Tongue (tissue), 2 donors: ENCODE measurements around the gene SELENOO. TPM values are rescaled to one million over a fixed set of nuclear protein-coding genes. Genes with fewer than 3 reads are reported as not detected.

Experiments used
- DNase-seq: peaks from one replicate; pipeline ENCODE4 v3.0.0-alpha.2; 2015
- total RNA-seq: library from RNA; depleted of rRNA; stranded (reverse); fragments of >200 nt; gene quantifications from one replicate; pipeline ENCODE4 v1.2.3, GENCODE V29; 2014

SELENOO gene
- total RNA-seq, 1 donor from 2014 or later: 15.0 TPM

- no peak for DNase-seq
Observed at GRCh38 chr22:50171319-50171964, 29.4 kb upstream of the SELENOO start.

GRCh38 chr22:50171965-50172421 lies 28.8 kb upstream of the SELENOO start:
- DNase-seq: no peak

- no peak for DNase-seq
Observed at GRCh38 chr22:50173311-50173982, 27.4 kb upstream of the SELENOO start.

GRCh38 chr22:50173983-50174355 lies 26.8 kb upstream of the SELENOO start:
- DNase-seq: no peak

DNA sequence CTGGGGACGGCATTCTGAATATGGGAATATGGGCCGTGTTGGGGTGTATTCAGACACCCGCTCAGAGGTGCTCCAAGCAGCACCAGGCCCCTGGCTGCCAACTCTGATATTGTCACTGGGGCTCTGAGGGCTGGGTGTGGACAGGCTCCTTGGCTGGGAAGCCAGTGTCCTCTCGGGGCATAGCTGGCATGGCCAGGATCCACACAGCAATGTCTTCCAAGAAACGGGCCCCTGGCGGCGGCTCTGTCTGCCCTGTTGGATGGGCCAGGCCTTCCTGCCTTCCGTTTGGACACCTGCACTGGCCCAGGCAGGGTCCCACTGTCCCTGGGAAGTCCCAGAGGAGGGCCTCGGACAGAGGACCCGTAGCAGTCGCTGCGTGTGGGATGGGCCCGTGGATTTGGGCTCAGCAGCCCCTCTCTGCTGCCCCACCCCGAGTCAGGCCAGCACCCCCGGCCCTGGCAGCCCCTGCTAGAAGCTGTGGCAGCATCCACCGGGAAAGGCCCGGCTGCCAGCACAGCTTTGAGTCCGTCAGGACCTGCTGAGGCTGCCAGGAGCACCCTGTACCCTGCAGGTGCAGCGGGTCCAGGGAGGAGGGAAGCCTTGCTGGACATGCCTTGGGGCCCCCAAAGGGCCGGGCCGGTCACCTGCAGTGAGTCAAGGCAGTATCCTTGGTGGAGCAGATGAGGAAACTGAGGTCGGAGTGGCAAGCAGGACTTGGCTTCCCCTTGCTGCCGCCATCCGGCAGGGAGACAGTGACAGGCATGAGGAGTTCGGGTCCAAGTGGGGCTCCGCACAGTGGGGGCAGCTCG lies 26.2 kb upstream of the SELENOO start:
- no peak for DNase-seq

DNA sequence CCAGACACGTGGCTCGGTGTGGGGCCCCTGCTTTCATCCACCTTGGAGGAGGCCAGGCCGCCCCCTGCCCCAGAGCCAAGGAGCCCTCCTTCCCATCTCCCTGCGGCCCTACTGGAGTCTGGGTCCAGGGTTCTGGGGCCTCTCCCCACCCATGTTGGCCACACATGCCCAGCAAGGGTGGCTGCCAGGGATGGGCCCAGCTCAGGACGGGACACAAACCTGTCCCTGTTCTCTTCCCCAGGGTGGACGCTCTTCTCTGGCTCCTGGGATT lies 25.7 kb upstream of the SELENOO start:
- no peak for DNase-seq

- no peak for DNase-seq
Observed at GRCh38 chr22:50175921-50176849, 24.6 kb upstream of the SELENOO start.

GRCh38 chr22:50176850-50177536 lies 23.8 kb upstream of the SELENOO start:
- DNase-seq: no peak

DNA sequence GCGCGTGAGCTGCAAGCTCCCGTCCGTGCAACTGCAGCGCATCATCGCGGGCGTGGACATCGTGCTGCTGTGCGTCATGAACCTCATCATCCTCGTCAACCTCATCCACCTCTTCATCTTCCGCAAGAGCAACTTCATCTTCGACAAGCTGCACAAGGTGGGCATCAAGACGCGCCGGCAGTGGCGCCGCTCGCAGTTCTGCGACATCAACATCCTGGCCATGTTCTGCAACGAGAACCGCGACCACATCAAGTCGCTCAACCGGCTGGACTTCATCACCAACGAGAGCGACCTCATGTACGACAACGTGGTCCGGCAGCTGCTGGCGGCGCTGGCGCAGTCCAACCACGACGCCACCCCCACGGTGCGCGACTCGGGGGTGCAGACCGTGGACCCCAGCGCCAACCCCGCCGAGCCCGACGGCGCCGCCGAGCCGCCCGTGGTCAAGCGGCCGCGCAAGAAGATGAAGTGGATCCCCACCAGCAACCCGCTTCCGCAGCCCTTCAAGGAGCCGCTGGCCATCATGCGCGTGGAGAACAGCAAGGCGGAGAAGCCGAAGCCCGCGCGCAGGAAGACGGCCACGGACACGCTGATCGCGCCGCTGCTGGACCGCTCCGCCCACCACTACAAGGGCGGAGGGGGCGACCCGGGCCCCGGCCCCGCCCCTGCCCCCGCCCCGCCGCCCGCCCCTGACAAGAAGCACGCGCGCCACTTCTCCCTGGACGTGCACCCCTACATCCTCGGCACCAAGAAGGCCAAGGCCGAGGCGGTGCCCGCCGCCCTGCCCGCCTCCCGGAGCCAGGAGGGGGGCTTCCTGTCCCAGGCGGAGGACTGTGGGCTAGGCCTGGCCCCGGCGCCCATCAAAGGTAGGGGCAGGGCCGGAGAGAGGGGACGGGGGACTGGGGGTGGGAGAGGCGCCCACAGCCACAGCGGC lies 23.0 kb upstream of the SELENOO start:
- no peak for DNase-seq

- DNase-seq: no peak
Observed at GRCh38 chr22:50178471-50178864, 22.3 kb upstream of the SELENOO start.

DNA sequence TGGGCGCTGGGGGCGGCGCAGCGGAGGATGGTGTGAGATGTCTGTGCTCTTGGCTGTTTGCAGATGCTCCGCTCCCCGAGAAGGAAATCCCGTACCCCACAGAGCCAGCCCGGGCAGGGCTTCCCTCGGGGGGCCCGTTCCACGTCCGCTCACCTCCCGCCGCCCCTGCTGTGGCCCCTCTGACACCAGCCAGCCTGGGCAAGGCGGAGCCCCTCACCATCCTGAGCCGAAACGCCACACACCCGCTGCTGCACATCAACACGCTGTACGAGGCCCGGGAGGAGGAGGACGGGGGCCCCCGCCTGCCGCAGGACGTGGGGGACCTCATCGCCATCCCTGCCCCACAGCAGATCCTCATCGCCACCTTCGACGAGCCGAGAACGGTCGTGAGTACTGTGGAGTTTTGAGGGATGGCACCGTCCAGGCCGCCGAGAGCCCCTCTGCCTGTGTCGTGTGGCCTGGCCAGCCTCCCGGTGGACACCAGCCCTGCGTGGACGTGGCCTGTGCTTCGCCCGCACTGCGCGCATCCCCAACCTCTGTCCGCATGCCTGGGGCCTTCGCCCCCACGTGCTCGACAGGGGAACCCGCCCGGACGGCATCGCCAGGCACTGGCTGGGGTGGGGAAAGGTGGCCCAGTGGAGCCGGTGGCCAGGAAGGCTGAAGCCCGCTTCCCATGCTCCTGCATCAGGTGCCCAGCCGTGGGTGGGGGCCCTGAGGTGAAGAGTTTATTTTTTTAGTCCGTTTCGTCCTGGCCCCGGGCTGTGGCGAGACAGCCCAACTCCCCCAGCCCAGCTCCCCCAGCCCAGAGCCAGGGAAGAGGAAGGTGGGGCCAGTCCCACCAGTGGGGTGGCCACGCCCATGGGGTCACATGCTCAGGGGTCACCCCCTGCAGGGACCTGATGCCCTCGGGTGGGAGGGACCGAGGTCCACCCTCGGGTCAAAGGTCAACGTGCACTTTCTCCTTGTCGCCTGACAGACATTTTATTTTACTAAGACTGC lies 21.6 kb upstream of the SELENOO start:
- no peak for DNase-seq

- DNase-seq: no peak
Observed at GRCh38 chr22:50179937-50180726, 20.7 kb upstream of the SELENOO start.

- DNase-seq: no peak
Observed at GRCh38 chr22:50180727-50181521, 19.9 kb upstream of the SELENOO start.

GRCh38 chr22:50182176-50183081 lies 18.4 kb upstream of the SELENOO start:
- DNase-seq: no peak

GRCh38 chr22:50183141-50183971 lies 17.5 kb upstream of the SELENOO start:
- no peak for DNase-seq
